Activated naive CD8-positive, alpha-beta T cell treated with anti-CD3 and anti-CD28 coated beads for 36 hours (primary cell): Measurements from ENCODE around the gene LGI2. TPM values are rescaled to one million over a fixed set of nuclear protein-coding genes. Genes with fewer than 3 reads are reported as not detected.
"Not testable (repeated sequence)": the region's sequence is repeated elsewhere in the genome, so short reads cannot be mapped to it uniquely, and the experiment has no call there.

Experiments used
- DNase-seq: peaks from one replicate; pipeline ENCODE4 v3.0.0; 2021
- H3K27ac Mint-ChIP-seq: one replicate; pipeline ENCODE4 v1.8.0; 2022; ENCODE audit warnings: mild to moderate bottlenecking, moderate library complexity, mixed read lengths
- H3K27me3 Mint-ChIP-seq: one replicate; pipeline ENCODE4 v1.8.0; 2022; ENCODE audit warnings: mild to moderate bottlenecking, mixed read lengths
- H3K36me3 Mint-ChIP-seq: one replicate; pipeline ENCODE4 v1.8.0; 2021; ENCODE audit warnings: mild to moderate bottlenecking, mixed read lengths
- H3K4me1 Mint-ChIP-seq: one replicate; pipeline ENCODE4 v1.8.0; 2021; ENCODE audit warnings: mixed read lengths
- H3K4me3 Mint-ChIP-seq: one replicate; pipeline ENCODE4 v1.8.0; 2022; ENCODE audit warnings: mild to moderate bottlenecking, moderate library complexity, mixed read lengths
- H3K9me3 Mint-ChIP-seq: one replicate; pipeline ENCODE4 v1.8.0; 2022; ENCODE audit warnings: mixed read lengths
- total RNA-seq, 2 experiments: library from RNA; stranded (reverse); gene quantifications; one replicate each; pipeline ENCODE4 v1.2.3, GENCODE V29; 2021

Gene LGI2, protein sequence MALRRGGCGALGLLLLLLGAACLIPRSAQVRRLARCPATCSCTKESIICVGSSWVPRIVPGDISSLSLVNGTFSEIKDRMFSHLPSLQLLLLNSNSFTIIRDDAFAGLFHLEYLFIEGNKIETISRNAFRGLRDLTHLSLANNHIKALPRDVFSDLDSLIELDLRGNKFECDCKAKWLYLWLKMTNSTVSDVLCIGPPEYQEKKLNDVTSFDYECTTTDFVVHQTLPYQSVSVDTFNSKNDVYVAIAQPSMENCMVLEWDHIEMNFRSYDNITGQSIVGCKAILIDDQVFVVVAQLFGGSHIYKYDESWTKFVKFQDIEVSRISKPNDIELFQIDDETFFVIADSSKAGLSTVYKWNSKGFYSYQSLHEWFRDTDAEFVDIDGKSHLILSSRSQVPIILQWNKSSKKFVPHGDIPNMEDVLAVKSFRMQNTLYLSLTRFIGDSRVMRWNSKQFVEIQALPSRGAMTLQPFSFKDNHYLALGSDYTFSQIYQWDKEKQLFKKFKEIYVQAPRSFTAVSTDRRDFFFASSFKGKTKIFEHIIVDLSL
- not detected for total RNA-seq

DNA sequence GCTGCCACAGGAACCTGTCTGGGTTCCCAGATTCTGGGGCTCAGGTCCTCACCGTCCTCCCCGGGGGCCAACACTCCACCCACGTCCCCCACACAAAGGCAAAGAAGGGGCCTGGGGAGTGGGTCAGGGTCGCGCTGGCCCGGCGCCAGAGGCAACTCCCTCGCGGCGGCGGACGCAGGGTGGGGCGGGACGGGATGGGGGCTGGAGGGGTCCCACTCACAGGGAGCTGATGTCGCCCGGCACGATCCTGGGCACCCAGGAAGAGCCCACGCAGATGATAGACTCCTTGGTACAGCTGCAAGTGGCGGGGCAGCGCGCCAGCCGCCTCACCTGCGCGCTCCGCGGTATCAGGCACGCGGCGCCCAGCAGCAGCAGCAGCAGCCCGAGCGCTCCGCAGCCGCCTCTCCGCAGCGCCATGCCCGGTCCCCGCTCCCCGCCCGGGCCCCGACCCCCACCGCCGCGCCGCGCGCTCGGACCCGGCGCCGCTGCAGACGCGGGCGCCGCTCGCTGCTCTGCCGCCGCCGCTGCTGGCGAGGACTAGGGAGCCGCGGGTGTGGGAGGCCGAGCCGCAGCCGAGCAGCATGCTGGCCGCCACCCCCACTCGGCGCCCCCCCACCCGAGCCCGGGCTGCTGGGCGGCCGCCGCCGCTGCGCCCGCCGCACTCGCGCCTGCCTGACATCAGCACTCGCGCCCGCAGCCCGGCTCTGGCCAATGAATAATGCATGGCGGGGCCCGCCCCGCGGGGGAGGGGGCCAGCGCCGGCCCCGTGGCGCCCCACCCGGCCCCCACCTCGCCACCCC lies at the start of gene LGI2:
LGI2 (minus strand) TSS at position 670 of the 800 bp plus-strand sequence; CDS start at position 417, 253 bp downstream.
- Mint-ChIP-seq H3K9me3 (peaks cover 8% of the 10 kb centered on the region), H3K27ac (no peak within 1 kb of the TSS), H3K4me1 (peaks cover 5% of the 10 kb centered on the region), H3K4me3 (no peak within 1 kb of the TSS), H3K27me3 (peaks cover 78% of the 10 kb centered on the region), H3K36me3 (no peaks in the 10 kb centered on the region)
- no peak for DNase-seq

DNA sequence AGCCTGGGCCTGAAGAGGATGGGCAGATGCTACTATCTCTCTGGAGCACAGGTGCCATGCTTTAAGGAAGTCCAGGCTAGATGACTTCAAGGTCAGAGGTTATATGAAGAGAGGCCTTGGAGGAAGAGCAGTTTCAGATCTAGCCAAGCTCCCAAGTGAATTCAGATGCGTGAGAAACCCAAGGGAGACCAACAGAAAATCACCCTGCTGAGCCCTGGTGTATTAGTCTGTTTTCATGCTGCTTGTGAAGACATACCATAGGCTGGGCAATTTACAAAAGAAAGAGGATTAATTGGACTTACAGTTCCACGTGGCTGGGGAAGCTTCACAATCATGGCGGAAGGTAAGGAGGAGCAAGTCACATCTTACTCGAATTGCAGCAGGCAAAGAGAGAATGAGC lies 47.8 kb upstream of the LGI2 start:
- Mint-ChIP-seq H3K4me3 (no peak overlapping the region), H3K4me1 (no peaks in the 10 kb centered on the region), H3K27me3 (peaks cover 15% of the 10 kb centered on the region), H3K36me3 (no peaks in the 10 kb centered on the region), H3K9me3 (no peaks in the 10 kb centered on the region), H3K27ac (no peak overlapping the region)
- no peak for DNase-seq

DNA sequence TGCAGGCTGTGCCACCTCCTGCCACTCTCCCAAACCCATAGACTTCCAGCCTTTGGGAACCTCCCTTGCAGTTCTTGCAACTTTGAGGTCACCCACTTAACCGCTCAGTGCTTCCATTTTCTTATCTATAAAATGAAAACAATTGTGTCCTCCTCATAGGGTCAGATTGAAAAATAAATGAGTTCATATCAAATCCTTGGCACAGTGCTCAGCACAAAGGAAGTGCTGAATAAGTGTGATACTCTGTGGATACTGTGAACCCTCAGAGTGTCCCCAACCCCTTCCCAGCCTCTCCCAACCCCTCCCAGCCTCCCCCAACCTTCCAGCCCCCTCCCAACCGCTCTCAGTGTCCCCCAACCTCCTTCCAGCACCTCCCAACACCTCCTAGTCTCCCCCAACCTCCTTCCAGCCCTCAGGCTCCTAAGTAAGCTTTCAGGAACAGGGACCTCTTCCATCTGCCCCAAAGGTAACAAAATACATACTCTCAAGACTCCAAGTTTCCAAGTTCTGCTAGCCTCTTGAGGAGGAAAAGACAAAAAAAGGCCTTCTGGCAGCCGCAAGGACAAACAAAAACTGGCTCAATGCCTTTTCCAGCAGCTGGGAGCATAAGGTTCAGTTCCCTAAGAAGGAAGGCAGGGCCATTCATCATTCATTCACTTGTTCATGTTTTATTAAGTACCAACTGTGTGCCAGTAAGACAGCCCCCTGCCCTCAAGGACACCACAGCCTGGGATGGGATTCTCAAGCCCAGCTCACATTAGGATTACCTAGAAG lies 46.1 kb upstream of the LGI2 start:
- Mint-ChIP-seq H3K4me1 (no peaks in the 10 kb centered on the region), H3K27ac (no peak overlapping the region), H3K4me3 (no peak overlapping the region), H3K36me3 (no peaks in the 10 kb centered on the region), H3K9me3 (no peaks in the 10 kb centered on the region), H3K27me3 (peaks cover 15% of the 10 kb centered on the region)
- DNase-seq, result no peak

DNA sequence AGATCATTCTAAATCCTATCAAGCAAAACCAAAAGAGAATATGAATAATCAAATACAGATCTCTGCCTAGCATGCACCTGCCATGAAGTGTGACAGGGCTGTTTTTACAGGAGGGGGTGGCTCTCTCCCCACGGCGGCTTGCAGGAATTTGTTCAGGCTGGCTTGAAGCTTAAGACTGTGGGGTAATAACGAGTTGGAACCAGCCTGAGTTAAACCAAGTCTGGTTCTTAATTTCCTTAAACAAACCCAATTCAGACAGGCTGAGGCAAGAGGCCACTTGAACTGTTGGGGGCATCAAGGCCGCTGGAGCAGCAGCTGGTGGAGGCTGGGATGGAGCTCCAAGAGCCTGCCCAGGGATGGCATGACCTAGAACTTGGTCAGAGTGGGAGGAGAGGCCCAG lies 45.1 kb upstream of the LGI2 start:
- no peak overlapping the region for H3K27ac Mint-ChIP-seq
- no peaks in the 10 kb centered on the region for H3K9me3 Mint-ChIP-seq
- peaks cover 14% of the 10 kb centered on the region for H3K27me3 Mint-ChIP-seq
- H3K36me3 Mint-ChIP-seq, result no peaks in the 10 kb centered on the region
- H3K4me3 Mint-ChIP-seq, result no peak overlapping the region
- no peak for DNase-seq
- H3K4me1 Mint-ChIP-seq, result no peaks in the 10 kb centered on the region

DNA sequence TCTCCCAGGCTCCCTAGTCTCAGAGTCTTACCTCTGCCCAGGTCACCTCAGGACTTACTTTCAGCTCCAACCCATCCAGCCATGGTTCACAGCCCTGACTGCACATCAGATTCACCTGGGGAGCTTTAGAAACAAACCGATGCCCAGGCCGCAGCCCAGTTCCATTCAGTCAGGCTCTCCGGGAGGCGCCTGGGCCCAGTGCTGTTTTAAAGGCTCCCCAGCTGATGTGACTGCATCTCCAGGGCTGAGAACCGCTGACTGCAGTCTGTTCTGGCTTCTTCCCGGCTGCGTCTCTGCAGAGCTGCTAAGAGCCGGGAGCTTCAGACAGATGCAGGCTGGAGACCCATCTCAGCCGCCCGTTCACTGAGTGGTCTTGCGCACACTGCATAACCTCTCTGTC lies 44.4 kb upstream of the LGI2 start:
- no peaks in the 10 kb centered on the region for H3K9me3 Mint-ChIP-seq

DNA sequence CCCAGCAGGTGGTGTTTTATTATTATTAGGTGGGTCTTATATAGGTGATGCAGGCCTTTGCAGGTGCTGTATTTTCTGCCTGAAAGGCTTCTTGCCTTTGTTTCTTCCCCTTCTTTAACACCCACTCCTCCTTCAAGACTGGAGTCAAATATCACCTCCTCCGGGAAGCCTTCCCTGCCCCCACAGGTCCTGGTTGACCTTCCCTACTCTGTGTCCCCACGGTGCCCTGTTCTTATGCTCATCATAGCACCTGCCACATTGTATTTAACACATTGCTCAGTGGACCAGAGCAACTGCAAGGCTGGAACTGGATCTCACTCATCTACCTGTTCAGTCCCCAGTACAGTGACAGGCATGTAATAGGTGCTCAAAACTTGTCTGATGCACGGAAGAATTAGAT lies 39.8 kb upstream of the LGI2 start:
- H3K36me3 Mint-ChIP-seq, result no peaks in the 10 kb centered on the region
- no peak overlapping the region for H3K27ac Mint-ChIP-seq
- H3K9me3 Mint-ChIP-seq, result no peaks in the 10 kb centered on the region
- H3K4me3 Mint-ChIP-seq, result no peak overlapping the region
- no peaks in the 10 kb centered on the region for H3K4me1 Mint-ChIP-seq
- H3K27me3 Mint-ChIP-seq, result peaks cover 20% of the 10 kb centered on the region
- no peak for DNase-seq

More for the DNA sequence above, 44.4 kb upstream of the LGI2 start:
- Mint-ChIP-seq H3K27ac (no peak overlapping the region), H3K4me3 (no peak overlapping the region), H3K36me3 (no peaks in the 10 kb centered on the region), H3K4me1 (no peaks in the 10 kb centered on the region), H3K27me3 (peaks cover 18% of the 10 kb centered on the region)
- DNase-seq, result no peak

DNA sequence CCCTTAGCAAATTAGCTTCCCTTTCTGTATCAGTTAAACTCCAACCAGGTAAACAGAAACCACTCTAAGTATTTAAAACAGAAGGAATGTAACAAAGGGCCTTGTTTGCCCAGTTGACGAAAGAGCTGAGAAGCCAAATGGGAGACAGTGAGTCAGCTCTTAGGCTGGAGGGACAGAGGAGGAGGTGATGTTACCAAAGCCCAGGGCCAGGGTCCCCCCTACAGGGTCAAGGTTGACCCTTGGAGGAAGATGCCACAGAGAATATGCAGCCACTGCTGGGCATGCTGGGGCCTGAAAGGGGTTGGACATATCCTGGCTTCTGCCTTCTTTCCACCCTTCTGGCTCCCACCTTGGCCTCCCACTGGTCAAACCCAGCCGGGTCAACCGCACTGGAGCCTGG lies 38.3 kb upstream of the LGI2 start:
- H3K9me3 Mint-ChIP-seq, result no peaks in the 10 kb centered on the region
- H3K27ac Mint-ChIP-seq, result no peak overlapping the region
- no peaks in the 10 kb centered on the region for H3K36me3 Mint-ChIP-seq
- H3K4me3 Mint-ChIP-seq, result no peak overlapping the region
- no peak for DNase-seq
- no peaks in the 10 kb centered on the region for H3K4me1 Mint-ChIP-seq
- H3K27me3 Mint-ChIP-seq, result peaks cover 20% of the 10 kb centered on the region

DNA sequence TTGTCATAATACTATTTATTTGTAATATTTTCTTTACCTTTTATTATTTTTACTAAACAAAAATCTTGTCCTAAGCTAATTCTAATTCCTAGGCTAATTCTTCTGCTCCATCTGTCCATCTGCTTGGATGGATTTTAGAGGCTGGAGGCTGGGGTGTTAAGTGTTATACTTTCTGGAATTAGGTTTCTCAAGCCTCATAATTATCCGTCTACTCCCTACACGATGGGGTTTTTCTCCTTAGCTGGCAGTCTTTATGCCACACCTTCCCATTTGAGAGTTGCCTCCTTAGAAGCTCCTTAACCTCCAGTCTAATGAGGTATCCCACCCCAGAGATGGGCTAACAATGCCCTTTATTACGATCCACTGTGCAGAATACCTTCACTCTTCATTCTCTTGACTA lies 37.6 kb upstream of the LGI2 start:
- Mint-ChIP-seq H3K36me3 (no peaks in the 10 kb centered on the region), H3K27ac (no peak overlapping the region), H3K4me3 (no peak overlapping the region), H3K4me1 (no peaks in the 10 kb centered on the region), H3K9me3 (no peaks in the 10 kb centered on the region), H3K27me3 (peaks cover 20% of the 10 kb centered on the region)
- no peak for DNase-seq

DNA sequence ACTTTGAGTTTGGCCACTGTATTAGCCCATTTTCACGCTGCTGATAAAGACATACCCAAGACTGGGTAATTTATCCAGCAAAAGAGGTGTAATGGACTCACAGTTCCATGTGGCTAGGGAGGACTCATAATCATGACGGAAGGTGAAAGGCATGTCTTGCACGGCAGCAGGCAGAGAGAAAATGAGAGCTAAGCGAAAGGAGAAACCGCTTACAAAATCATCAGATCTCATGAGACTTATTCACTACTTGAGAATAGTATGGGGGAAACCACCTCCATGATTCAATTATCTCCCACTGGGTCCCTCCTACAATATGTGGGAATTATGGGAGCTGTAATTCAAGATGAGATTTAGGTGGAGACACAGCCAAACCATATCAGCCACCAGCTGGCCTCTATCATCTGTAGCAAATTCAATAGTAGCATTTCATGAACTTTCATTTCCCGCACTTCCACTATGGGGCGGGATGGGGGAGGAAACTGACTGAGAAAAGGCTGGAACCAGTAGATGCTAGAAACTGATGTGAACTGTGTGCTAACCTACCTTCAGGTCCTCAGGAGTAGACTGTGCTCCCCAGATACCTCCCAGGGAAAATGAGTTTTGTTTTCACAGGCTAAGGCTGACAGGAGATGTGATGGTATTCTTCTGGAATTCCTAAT lies 35.3 kb upstream of the LGI2 start:
- DNase-seq, result no peak
- Mint-ChIP-seq H3K9me3 (no peaks in the 10 kb centered on the region), H3K27ac (no peak overlapping the region), H3K4me1 (no peaks in the 10 kb centered on the region), H3K27me3 (peaks cover 24% of the 10 kb centered on the region), H3K4me3 (no peak overlapping the region), H3K36me3 (no peaks in the 10 kb centered on the region)

DNA sequence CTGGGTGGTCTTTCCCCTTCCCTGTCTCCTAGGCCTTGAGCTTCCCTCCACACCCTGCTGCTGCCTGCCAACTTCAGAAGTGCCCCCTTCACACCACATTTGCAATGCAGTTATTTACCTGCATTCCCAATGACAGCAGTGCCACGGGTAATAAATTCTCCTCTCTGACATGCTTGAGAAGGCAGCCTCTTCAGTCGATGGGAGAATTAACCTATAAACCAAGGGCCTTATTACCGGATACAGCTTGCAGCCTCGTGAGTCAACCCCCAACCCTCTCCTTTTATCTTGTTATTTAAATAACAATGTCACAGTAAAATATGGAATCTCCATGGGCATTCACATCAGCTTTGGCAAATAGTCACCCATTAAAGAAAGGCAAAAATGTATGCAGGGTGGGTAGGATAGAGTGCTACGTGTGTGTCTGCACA lies 34.7 kb upstream of the LGI2 start:
- peaks cover 24% of the 10 kb centered on the region for H3K27me3 Mint-ChIP-seq
- no peaks in the 10 kb centered on the region for H3K4me1 Mint-ChIP-seq
- no peaks in the 10 kb centered on the region for H3K9me3 Mint-ChIP-seq
- no peak for DNase-seq
- H3K36me3 Mint-ChIP-seq, result no peaks in the 10 kb centered on the region
- H3K27ac Mint-ChIP-seq, result no peak overlapping the region
- no peak overlapping the region for H3K4me3 Mint-ChIP-seq

DNA sequence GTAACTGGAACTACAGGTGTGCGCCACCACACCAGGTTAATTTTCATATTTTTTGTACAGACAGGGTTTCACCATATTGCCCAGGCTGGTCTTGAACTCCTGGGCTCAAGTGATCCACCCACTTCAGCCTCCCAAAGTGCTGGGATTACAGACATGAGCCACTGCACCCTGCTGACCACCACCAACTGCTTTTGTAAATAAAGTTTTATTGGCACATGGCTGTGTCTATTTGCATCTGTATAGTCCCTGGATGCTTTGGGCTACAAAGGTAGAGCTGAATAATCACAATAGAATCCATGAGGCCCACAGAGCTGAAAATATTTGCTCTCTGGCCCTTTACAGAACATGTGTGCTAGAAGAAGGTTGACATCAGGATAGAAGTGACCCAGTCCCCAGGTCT lies 33.7 kb upstream of the LGI2 start:
- H3K4me1 Mint-ChIP-seq, H3K4me3 Mint-ChIP-seq, H3K27ac Mint-ChIP-seq, DNase-seq, H3K36me3 Mint-ChIP-seq, H3K9me3 Mint-ChIP-seq: not testable (repeated sequence)
- H3K27me3 Mint-ChIP-seq, result peaks cover 20% of the 10 kb centered on the region

DNA sequence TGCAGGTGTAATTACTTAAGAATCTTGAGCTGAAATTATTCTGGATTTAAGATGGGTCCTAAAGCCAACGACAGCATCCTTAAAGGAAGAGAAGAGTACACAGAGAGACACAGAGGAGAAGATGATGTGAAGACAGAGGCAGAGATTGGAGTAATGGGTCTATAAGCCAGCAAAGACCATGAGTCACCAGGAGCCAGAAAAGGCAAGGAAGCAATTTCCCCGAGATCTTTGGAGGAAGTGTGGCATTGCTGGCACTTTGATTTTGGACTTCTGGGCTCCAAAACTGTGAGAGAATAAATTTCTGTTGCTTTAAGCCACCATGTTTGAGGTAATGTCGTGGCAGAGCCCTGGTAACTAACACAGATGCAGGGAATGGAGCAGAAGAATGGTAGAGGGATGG lies 32.4 kb upstream of the LGI2 start:
- H3K36me3 Mint-ChIP-seq, result no peaks in the 10 kb centered on the region
- H3K9me3 Mint-ChIP-seq, result no peaks in the 10 kb centered on the region
- H3K27me3 Mint-ChIP-seq, result peaks cover 13% of the 10 kb centered on the region
- H3K4me1 Mint-ChIP-seq, result no peaks in the 10 kb centered on the region
- no peak for DNase-seq
- H3K27ac Mint-ChIP-seq, result no peak overlapping the region
- no peak overlapping the region for H3K4me3 Mint-ChIP-seq

DNA sequence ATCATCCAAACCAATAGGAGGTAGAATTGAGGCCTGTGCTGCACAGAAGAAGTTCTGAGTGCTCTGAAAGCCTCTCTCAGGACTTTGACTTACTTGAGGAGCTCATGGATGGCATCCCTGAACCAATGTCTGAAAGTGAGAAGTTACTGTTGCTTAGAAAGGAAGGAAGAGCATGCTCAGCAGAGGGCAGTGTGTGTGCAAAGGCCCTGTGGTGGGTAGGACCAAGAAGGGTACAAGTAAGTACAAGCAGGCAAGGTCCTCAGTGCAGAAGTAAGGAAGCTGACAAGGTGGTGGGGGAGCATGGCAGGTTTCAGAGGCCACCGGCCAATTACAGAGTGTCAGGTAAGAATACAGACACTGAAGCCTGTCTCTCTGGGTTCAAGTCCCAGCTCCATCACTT lies 31.4 kb upstream of the LGI2 start:
- no peak overlapping the region for H3K4me3 Mint-ChIP-seq
- no peaks in the 10 kb centered on the region for H3K36me3 Mint-ChIP-seq
- H3K4me1 Mint-ChIP-seq, result no peaks in the 10 kb centered on the region
- no peaks in the 10 kb centered on the region for H3K9me3 Mint-ChIP-seq
- H3K27ac Mint-ChIP-seq, result no peak overlapping the region
- no peak for DNase-seq
- peaks cover 13% of the 10 kb centered on the region for H3K27me3 Mint-ChIP-seq

DNA sequence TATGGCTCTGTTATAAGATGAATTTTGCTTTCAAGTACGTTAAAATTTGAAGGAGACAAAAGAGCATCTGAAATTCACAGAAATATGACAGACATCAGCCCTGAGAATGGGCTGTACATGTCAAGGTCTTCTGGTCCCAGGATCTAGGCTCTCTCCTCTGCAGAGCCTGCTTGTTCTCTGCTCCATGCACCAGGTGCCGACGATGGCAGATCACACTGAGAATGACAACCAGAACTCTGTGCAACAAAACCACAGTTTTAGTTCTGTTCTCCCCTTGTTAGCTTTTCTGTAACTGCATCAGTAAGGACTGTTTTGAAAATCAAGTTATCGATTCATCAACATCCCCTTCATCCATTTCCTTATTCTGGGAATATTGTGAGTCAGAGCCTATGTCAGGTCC lies 30.9 kb upstream of the LGI2 start:
- Mint-ChIP-seq H3K9me3 (no peaks in the 10 kb centered on the region), H3K4me3 (no peak overlapping the region), H3K27me3 (peaks cover 13% of the 10 kb centered on the region), H3K4me1 (no peaks in the 10 kb centered on the region), H3K36me3 (no peaks in the 10 kb centered on the region), H3K27ac (no peak overlapping the region)
- DNase-seq, result no peak
